ENCODE data around the gene CRB2.

GRCh38 chr9:123343443-123344191 lies 12.4 kb upstream of the CRB2 start:
- TF ChIP-seq CTCF (IDR thresholded peaks at IDR 0.05): no peak
- no peak for TF ChIP-seq POLR2A (IDR thresholded peaks at IDR 0.05)

Data from body of pancreas (tissue), 4 donors.